Measurements from ENCODE around the gene PRKAR1B. TPM values are rescaled to one million over a fixed set of nuclear protein-coding genes. Genes with fewer than 3 reads are reported as not detected.

PRKAR1B gene
- total RNA-seq, 2 donors from 2014 or later, result 2.0 to 3.4 TPM

- Histone ChIP-seq H3K4me1 (peaks cover 25% of the 10 kb centered on the region), H3K27me3 (no peaks in the 10 kb centered on the region), H3K27ac (peak within 1 kb of the TSS; percentile 27 to 80 (median 63)), H3K9me3 (no peaks in the 10 kb centered on the region), H3K36me3 (replicated peaks in 1 of 2; ENCODE audit: insufficient read depth in 1 of 2, low read depth in 2 of 2) (no peaks in the 10 kb centered on the region), H3K4me3 (peak within 1 kb of the TSS; percentile 39 to 80)
- intact Hi-C loops (cut with DNase I), result loop anchor here (5.0 kb wide), 1 partner anchor 394 kb away; no protein-coding TSS in a partner anchor
- peak; percentile 95 for ATAC-seq
- 3 to 20% methylated on average over 16 to 56 of the region's 56 CpGs for WGBS, 2 donors
- TF ChIP-seq CTCF (IDR thresholded peaks at IDR 0.05), result no peak
- TF ChIP-seq POLR2A (IDR thresholded peaks at IDR 0.05), result peak; percentile 17 to 60 (median 53)
- DNase-seq, result peak; percentile 81 to 89 (median 87)
Observed at GRCh38 chr7:726084-726853, 812 bp downstream of the PRKAR1B start, which contains the start of gene DNAAF5. TSS of gene DNAAF5 (plus strand) at chr7:726699. CDS start at chr7:726721, 22 bp downstream.

- TF ChIP-seq POLR2A (IDR thresholded peaks at IDR 0.05) (no peak), CTCF (IDR thresholded peaks at IDR 0.05) (no peak)
- ATAC-seq, result no peak
- Histone ChIP-seq H3K4me1 (peaks cover 25% of the 10 kb centered on the region), H3K27ac (peak overlapping the region in 2 of 4 donors; percentile 76 to 80), H3K36me3 (replicated peaks in 1 of 2; ENCODE audit: insufficient read depth in 1 of 2, low read depth in 2 of 2) (no peaks in the 10 kb centered on the region), H3K4me3 (no peak overlapping the region), H3K9me3 (no peaks in the 10 kb centered on the region), H3K27me3 (no peaks in the 10 kb centered on the region)
- intact Hi-C loops (cut with DNase I), result loop anchor here (5.0 kb wide), 1 partner anchor 393 kb away; no protein-coding TSS in a partner anchor
- 64 to 65% methylated on average over 8 of the region's 8 CpGs for WGBS, 2 donors
- no peak for DNase-seq
Observed at GRCh38 chr7:725223-726005, 1.7 kb downstream of the PRKAR1B start.

GRCh38 chr7:724298-724697 lies 2.8 kb downstream of the PRKAR1B start:
- TF ChIP-seq POLR2A (IDR thresholded peaks at IDR 0.05) (no peak), CTCF (IDR thresholded peaks at IDR 0.05) (no peak)
- no peaks in the 10 kb centered on the region for H3K36me3 ChIP-seq (replicated peaks in 1 of 2; ENCODE audit: insufficient read depth in 1 of 2, low read depth in 2 of 2)
- no peaks in the 10 kb centered on the region for H3K9me3 ChIP-seq
- no peak overlapping the region for H3K4me3 ChIP-seq
- ATAC-seq, result no peak
- peaks cover 25% of the 10 kb centered on the region for H3K4me1 ChIP-seq
- intact Hi-C loops (cut with DNase I), result no loop called here
- H3K27ac ChIP-seq, result no peak overlapping the region
- H3K27me3 ChIP-seq, result no peaks in the 10 kb centered on the region
- 89 to 96% methylated on average over 7 of the region's 7 CpGs for WGBS, 2 donors
- DNase-seq, result no peak

GRCh38 chr7:723541-723940 lies 3.5 kb downstream of the PRKAR1B start:
- H3K4me3 ChIP-seq, result no peak overlapping the region
- no peak for TF ChIP-seq CTCF (IDR thresholded peaks at IDR 0.05)
- no peak for TF ChIP-seq POLR2A (IDR thresholded peaks at IDR 0.05)
- H3K27ac ChIP-seq, result no peak overlapping the region
- H3K27me3 ChIP-seq, result no peaks in the 10 kb centered on the region
- WGBS, 2 donors, result 91 to 95% methylated on average over 9 of the region's 9 CpGs
- peaks cover 23% of the 10 kb centered on the region for H3K4me1 ChIP-seq
- ATAC-seq, result no peak
- no peaks in the 10 kb centered on the region for H3K36me3 ChIP-seq (replicated peaks in 1 of 2; ENCODE audit: insufficient read depth in 1 of 2, low read depth in 2 of 2)
- no peaks in the 10 kb centered on the region for H3K9me3 ChIP-seq
- DNase-seq, result no peak
- intact Hi-C loops (cut with DNase I), result no loop called here
